Activated naive CD8-positive, alpha-beta T cell treated with anti-CD3 and anti-CD28 coated beads, Interleukin-2, amount 10 ng/mL, durations not matched to agents 7 days and 5 days (primary cell): Measurements from ENCODE around the gene ONECUT3. TPM values are rescaled to one million over a fixed set of nuclear protein-coding genes. Genes with fewer than 3 reads are reported as not detected.
A peak's percentile ranks its signal among the peaks of the same experiment; 100 is the strongest.

Experiments
- ATAC-seq: fragments of 150-1000 bp; cut with Tn5 transposase; one replicate; pipeline ENCODE4 v1.10.0; 2021; ENCODE audit warnings: low read depth, moderate library complexity
- POLR2A ChIA-PET: fragments of 350-600 bp; sonication (Branson Sonifier 250); formaldehyde crosslinking; loops from one replicate; lab custom pipeline; 2021; ENCODE audit warnings: antibody characterized with exemption; lab: Charles Lee
- DNase-seq: peaks from one replicate; pipeline ENCODE4 v3.0.0; 2021
- H3K27ac Mint-ChIP-seq: one replicate; pipeline ENCODE4 v1.8.0; 2022; ENCODE audit warnings: mild to moderate bottlenecking, mixed read lengths
- H3K27me3 Mint-ChIP-seq: one replicate; pipeline ENCODE4 v1.8.0; 2022; ENCODE audit warnings: mild to moderate bottlenecking, moderate library complexity, mixed read lengths
- H3K36me3 Mint-ChIP-seq: one replicate; pipeline ENCODE4 v1.8.0; 2021; ENCODE audit warnings: mild to moderate bottlenecking, mixed read lengths
- H3K4me1 Mint-ChIP-seq: one replicate; pipeline ENCODE4 v1.8.0; 2021; ENCODE audit warnings: mixed read lengths
- H3K4me3 Mint-ChIP-seq: one replicate; pipeline ENCODE4 v1.8.0; 2022; ENCODE audit warnings: mild to moderate bottlenecking, moderate library complexity, mixed read lengths
- H3K9me3 Mint-ChIP-seq: one replicate; pipeline ENCODE4 v1.8.0; 2021; ENCODE audit warnings: mixed read lengths
- total RNA-seq, 2 experiments: library from RNA; stranded (reverse); gene quantifications; one replicate each; pipeline ENCODE4 v1.2.3, GENCODE V29; 2021

Gene ONECUT3
- total RNA-seq, 2 experiments from 2014 or later, result not detected

GRCh38 chr19:1746401-1747284 is 6.7 kb upstream of the ONECUT3 start:
- POLR2A ChIA-PET, result interaction anchor here (0.6 kb wide), 1 partner anchor 10 kb away, joined by 4 read pairs; no protein-coding TSS in a partner anchor
- no peak for DNase-seq
- Mint-ChIP-seq H3K36me3 (no peaks in the 10 kb centered on the region), H3K4me1 (peaks cover 7% of the 10 kb centered on the region), H3K27ac (no peak overlapping the region), H3K27me3 (peaks cover 39% of the 10 kb centered on the region), H3K9me3 (no peaks in the 10 kb centered on the region), H3K4me3 (peak overlapping the region; percentile 5)
- ATAC-seq, result peak; percentile 26

- ATAC-seq, result peak; percentile 35
- Mint-ChIP-seq H3K9me3 (no peaks in the 10 kb centered on the region), H3K27ac (no peak overlapping the region), H3K36me3 (no peaks in the 10 kb centered on the region), H3K4me3 (peak overlapping the region; percentile 58), H3K27me3 (peaks cover 48% of the 10 kb centered on the region), H3K4me1 (peaks cover 7% of the 10 kb centered on the region)
- POLR2A ChIA-PET, result no interaction called here
- peak; percentile 52 for DNase-seq
These were observed 5.8 kb upstream of the ONECUT3 start for GRCh38 chr19:1747285-1748114.

- DNase-seq, result peak; percentile 51
- Mint-ChIP-seq H3K27me3 (peaks cover 48% of the 10 kb centered on the region), H3K27ac (no peak overlapping the region), H3K36me3 (no peaks in the 10 kb centered on the region), H3K4me3 (peak overlapping the region; percentile 58), H3K9me3 (no peaks in the 10 kb centered on the region), H3K4me1 (peaks cover 8% of the 10 kb centered on the region)
- POLR2A ChIA-PET, result no interaction called here
- no peak for ATAC-seq
These were observed 5.0 kb upstream of the ONECUT3 start for GRCh38 chr19:1748115-1748872.

- POLR2A ChIA-PET, result no interaction called here
- H3K36me3 Mint-ChIP-seq, result no peaks in the 10 kb centered on the region
- no peak overlapping the region for H3K4me3 Mint-ChIP-seq
- H3K27me3 Mint-ChIP-seq, result peaks cover 48% of the 10 kb centered on the region
- DNase-seq, result no peak
- H3K9me3 Mint-ChIP-seq, result no peaks in the 10 kb centered on the region
- H3K27ac Mint-ChIP-seq, result no peak overlapping the region
- H3K4me1 Mint-ChIP-seq, result peaks cover 8% of the 10 kb centered on the region
- ATAC-seq, result no peak
These were observed 4.4 kb upstream of the ONECUT3 start for GRCh38 chr19:1748873-1749341.

- no peak for ATAC-seq
- Mint-ChIP-seq H3K27me3 (peaks cover 50% of the 10 kb centered on the region), H3K36me3 (no peaks in the 10 kb centered on the region), H3K27ac (no peak overlapping the region), H3K9me3 (no peaks in the 10 kb centered on the region), H3K4me3 (no peak overlapping the region), H3K4me1 (peaks cover 9% of the 10 kb centered on the region)
- POLR2A ChIA-PET, result interaction anchor here (0.7 kb wide), 1 partner anchor 32 kb away, joined by 4 read pairs; no protein-coding TSS in a partner anchor
- no peak for DNase-seq
These were observed 3.6 kb upstream of the ONECUT3 start for GRCh38 chr19:1749373-1750342.

- DNase-seq, result no peak
- Mint-ChIP-seq H3K27me3 (peaks cover 51% of the 10 kb centered on the region), H3K36me3 (peaks cover under 1% of the 10 kb centered on the region), H3K27ac (no peak overlapping the region), H3K4me1 (peaks cover 10% of the 10 kb centered on the region), H3K9me3 (no peaks in the 10 kb centered on the region), H3K4me3 (no peak overlapping the region)
- POLR2A ChIA-PET, result interaction anchor here (0.5 to 0.7 kb wide), 2 partner anchors 31 to 73 kb away, joined by 4 read pairs; no protein-coding TSS in a partner anchor
- ATAC-seq, result no peak
These were observed 2.8 kb upstream of the ONECUT3 start for GRCh38 chr19:1750343-1751021.

- no peak overlapping the region for H3K4me3 Mint-ChIP-seq
- H3K36me3 Mint-ChIP-seq, result peaks cover 2% of the 10 kb centered on the region
- DNase-seq (no peak), ATAC-seq (no peak)
- peaks cover 58% of the 10 kb centered on the region for H3K27me3 Mint-ChIP-seq
- peaks cover 11% of the 10 kb centered on the region for H3K4me1 Mint-ChIP-seq
- POLR2A ChIA-PET, result interaction anchor here (0.6 kb wide), 1 partner anchor 10 kb away, joined by 3 read pairs; no protein-coding TSS in a partner anchor
- H3K9me3 Mint-ChIP-seq, result no peaks in the 10 kb centered on the region
- no peak overlapping the region for H3K27ac Mint-ChIP-seq
These were observed 1.8 kb upstream of the ONECUT3 start for GRCh38 chr19:1751367-1752008.

- Mint-ChIP-seq H3K27me3 (peaks cover 61% of the 10 kb centered on the region), H3K4me1 (peaks cover 14% of the 10 kb centered on the region), H3K36me3 (peaks cover 2% of the 10 kb centered on the region), H3K9me3 (no peaks in the 10 kb centered on the region), H3K27ac (no peak overlapping the region), H3K4me3 (no peak overlapping the region)
- POLR2A ChIA-PET, result interaction anchor here (0.6 kb wide), 1 partner anchor 720 kb away, joined by 8 read pairs; no protein-coding TSS in a partner anchor
- no peak for DNase-seq
- ATAC-seq, result no peak
These were observed 1.1 kb upstream of the ONECUT3 start for GRCh38 chr19:1752009-1752756.

GRCh38 chr19:1754018-1754635 is 821 bp downstream of the ONECUT3 start:
- POLR2A ChIA-PET, result interaction anchor here (0.9 kb wide), 1 partner anchor 298 kb away, joined by 3 read pairs; no protein-coding TSS in a partner anchor
- Mint-ChIP-seq H3K4me3 (no peak overlapping the region), H3K27me3 (peaks cover 63% of the 10 kb centered on the region), H3K27ac (no peak overlapping the region), H3K4me1 (peaks cover 12% of the 10 kb centered on the region), H3K9me3 (no peaks in the 10 kb centered on the region), H3K36me3 (peaks cover 2% of the 10 kb centered on the region)
- ATAC-seq (no peak), DNase-seq (no peak)
